ENCODE data around the gene RAD50. TPM values are rescaled to one million over a fixed set of nuclear protein-coding genes. Genes with fewer than 3 reads are reported as not detected.

RAD50 gene
- total RNA-seq, 4 donors from 2014 or later: 13.6 to 25.2 (median 20.4) TPM

- 47 to 51% methylated on average over 5 of the region's 5 CpGs for WGBS, 2 donors
- TF ChIP-seq CTCF (IDR thresholded peaks at IDR 0.05) (no peak), POLR2A (IDR thresholded peaks at IDR 0.05) (no peak)
- intact Hi-C loops (cut with DNase I): no loop called here
- Histone ChIP-seq H3K27ac (no peak overlapping the region), H3K36me3 (peaks cover 0 to 98% (median 12%) of the 10 kb centered on the region in 3 donors), H3K9me3 (no peaks in the 10 kb centered on the region), H3K27me3 (no peaks in the 10 kb centered on the region), H3K4me3 (no peak overlapping the region), H3K4me1 (no peaks in the 10 kb centered on the region)
- no peak for DNase-seq
These were observed 38.8 kb downstream of the RAD50 start for GRCh38 chr5:132595624-132596023.

- TF ChIP-seq CTCF (IDR thresholded peaks at IDR 0.05) (no peak), POLR2A (IDR thresholded peaks at IDR 0.05) (no peak)
- no peak for DNase-seq
- WGBS, 2 donors: 81 to 84% methylated on average over 8 of the region's 8 CpGs
- no peaks in the 10 kb centered on the region for H3K27me3 ChIP-seq
- H3K27ac ChIP-seq: no peak overlapping the region
- H3K36me3 ChIP-seq: peaks cover 0 to 99% (median 30%) of the 10 kb centered on the region in 3 donors
- no peaks in the 10 kb centered on the region for H3K4me1 ChIP-seq
- no peak overlapping the region for H3K4me3 ChIP-seq
- intact Hi-C loops (cut with DNase I): no loop called here
- H3K9me3 ChIP-seq: no peaks in the 10 kb centered on the region
These were observed 44.4 kb downstream of the RAD50 start for GRCh38 chr5:132601071-132601728.

- Histone ChIP-seq H3K9me3 (no peaks in the 10 kb centered on the region), H3K27ac (no peak overlapping the region), H3K36me3 (peaks cover 5 to 100% (median 17%) of the 10 kb centered on the region in 3 donors), H3K4me1 (no peaks in the 10 kb centered on the region), H3K27me3 (no peaks in the 10 kb centered on the region), H3K4me3 (no peak overlapping the region)
- intact Hi-C loops (cut with DNase I): no loop called here
- no peak for DNase-seq
- 87 to 94% methylated on average over 3 of the region's 3 CpGs for WGBS, 2 donors
- no peak for TF ChIP-seq CTCF (IDR thresholded peaks at IDR 0.05)
- no peak for TF ChIP-seq POLR2A (IDR thresholded peaks at IDR 0.05)
These were observed 50.3 kb downstream of the RAD50 start for GRCh38 chr5:132607095-132607494.

GRCh38 chr5:132608107-132608506 is 51.3 kb downstream of the RAD50 start:
- no peak for TF ChIP-seq POLR2A (IDR thresholded peaks at IDR 0.05)
- no peak for TF ChIP-seq CTCF (IDR thresholded peaks at IDR 0.05)
- Histone ChIP-seq H3K36me3 (peaks cover 5 to 100% (median 17%) of the 10 kb centered on the region in 3 donors), H3K9me3 (no peaks in the 10 kb centered on the region), H3K27ac (no peak overlapping the region), H3K27me3 (no peaks in the 10 kb centered on the region), H3K4me1 (no peaks in the 10 kb centered on the region), H3K4me3 (no peak overlapping the region)
- no peak for DNase-seq
- intact Hi-C loops (cut with DNase I): no loop called here
- whole genome bisulfite sequencing, 2 donors: 84 to 94% methylated on average over 5 of the region's 5 CpGs

- TF ChIP-seq POLR2A (IDR thresholded peaks at IDR 0.05) (no peak), CTCF (IDR thresholded peaks at IDR 0.05) (no peak)
- Histone ChIP-seq H3K4me3 (no peak overlapping the region), H3K9me3 (no peaks in the 10 kb centered on the region), H3K27me3 (no peaks in the 10 kb centered on the region), H3K27ac (no peak overlapping the region), H3K4me1 (no peaks in the 10 kb centered on the region), H3K36me3 (peaks cover 5 to 96% (median 12%) of the 10 kb centered on the region in 3 donors)
- no peak for DNase-seq
- intact Hi-C loops (cut with DNase I): no loop called here
- WGBS, 2 donors: 85 to 93% methylated on average over 2 of the region's 2 CpGs
These were observed 55.2 kb downstream of the RAD50 start for GRCh38 chr5:132611965-132612364.
